NCI-H2107 treated with DMSO at 0.1 percent for 48 hours (cell line): ENCODE measurements around the gene RAB30.
A peak's percentile ranks its signal among the peaks of the same experiment; 100 is the strongest.

Experiments used
- DNase-seq: peaks from one replicate; lab custom pipeline; 2025; ENCODE audit not compliant: unreplicated experiment; lab: John Stamatoyannopoulos, UW

The RAB30 gene

DNA sequence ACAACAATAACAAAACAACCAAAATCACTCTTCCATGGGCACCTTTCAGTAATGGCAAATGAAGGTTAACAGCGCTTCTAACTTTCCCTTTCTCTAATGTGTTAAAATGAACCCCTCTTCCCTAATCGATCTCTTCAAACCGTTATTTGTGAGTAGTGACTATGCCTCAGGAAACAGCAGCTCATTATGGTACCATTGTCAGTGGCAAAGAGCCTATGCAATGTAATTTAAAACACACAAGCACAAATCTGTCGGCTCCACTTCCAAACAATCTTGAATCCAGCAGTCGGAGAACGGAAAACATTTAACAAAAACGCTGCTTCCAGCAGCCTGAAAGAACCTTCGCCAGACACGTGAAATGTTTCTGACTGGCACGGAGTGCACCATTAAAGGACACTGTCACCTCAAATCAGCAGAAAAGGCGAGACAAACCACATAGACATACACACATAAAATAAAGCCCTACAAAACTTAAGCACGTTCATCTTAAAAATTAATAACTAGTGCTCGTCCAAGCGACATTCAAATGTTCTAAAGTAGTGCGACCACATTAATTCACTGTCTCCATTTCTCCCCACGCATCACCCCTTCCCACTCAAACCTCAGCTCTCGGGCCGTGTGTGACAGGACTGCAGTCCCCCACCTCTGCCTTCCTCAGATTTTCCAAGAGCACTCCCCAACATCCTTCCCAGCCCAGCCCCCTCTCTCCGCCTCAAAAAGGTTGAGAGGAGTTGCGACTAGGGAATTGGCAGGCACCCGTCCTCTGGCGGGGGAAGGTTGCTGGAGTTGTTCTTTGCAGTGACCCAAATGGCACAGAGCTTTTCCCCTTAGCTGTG, 748 bp downstream of the RAB30 start:
- peak; percentile 12 for DNase-seq

DNA sequence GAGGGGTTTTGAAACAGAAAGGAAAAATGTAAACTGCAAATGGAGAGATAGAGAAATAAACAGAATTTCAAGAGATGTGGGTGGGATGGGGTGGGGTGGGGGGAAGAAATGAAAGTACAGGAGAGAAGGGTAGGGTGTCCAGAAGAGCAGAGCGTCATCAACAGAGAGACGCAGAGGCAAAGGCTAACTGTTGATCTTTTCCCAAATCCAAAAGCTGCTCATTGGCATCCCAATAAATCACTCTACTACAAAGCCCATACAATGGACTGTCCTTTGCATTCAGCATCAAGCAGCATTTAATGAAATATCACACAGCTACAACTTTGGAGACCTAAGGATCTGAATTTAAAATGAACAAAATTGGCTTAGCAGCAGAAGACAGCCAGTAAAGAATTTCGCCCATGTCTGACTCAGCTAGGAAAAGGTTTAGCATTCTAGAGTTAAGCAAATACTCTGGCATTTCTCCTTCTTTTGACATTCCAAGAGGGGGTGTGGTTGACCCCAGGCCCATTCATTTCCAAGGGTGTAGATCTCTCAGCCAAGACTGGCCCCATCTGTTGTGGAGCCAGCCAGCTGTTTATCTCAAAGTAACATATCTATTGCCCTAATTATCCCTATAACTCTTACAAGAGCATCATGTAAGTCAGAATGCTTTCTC, 1.5 kb downstream of the RAB30 start:
- DNase-seq, result no peak

DNA sequence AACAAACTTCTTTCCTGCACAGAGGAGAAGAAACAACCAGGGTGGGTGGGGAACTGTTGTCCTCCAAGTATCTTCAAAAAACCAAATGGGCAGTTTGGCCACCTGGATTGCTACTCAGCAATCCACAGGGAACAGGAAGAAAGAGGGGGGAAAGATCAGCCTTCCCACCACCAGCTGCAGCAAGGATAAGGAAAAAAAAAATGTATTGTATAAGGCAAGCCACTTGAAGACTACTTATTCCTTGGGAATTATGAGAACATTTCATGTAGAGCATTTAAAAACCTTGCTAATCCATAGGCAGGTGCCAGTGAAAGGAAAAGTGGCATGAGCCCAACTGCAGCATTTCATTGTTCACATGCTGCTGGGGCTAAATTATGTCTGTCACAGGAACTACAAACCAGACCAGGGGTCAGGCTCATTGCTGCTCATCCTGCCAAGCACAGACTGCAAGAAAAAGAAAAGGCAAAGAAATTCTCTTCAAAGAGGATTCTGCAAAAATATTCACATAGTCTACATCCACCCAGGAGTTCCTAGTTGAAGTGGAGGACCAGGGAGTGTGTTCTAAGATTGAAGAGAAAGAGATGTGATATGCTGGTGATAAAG, 2.2 kb downstream of the RAB30 start:
- DNase-seq, result peak; percentile 25

DNA sequence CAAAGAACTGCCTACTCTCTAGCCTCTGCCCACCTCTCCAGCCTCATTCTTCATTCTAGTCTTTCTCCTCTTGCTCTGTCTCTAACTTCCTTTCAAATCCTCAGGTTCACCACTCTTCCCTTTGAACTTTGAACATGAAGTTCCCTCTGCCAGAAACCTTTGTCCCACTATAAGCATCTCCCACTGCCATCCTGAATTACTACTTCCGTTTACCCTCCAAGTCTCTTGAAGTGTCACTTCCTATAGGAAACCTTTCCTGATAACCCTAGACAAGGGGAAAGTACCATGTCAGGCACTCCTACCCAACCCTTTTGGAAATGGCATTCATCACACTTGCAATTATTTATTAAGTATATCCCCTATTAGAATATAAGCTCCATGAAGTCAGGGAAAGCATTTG, 3.1 kb downstream of the RAB30 start:
- DNase-seq, result no peak

- no peak for DNase-seq
These were observed 7.7 kb downstream of the RAB30 start for GRCh38 chr11:83064011-83064410.

GRCh38 chr11:83063073-83063754, 8.5 kb downstream of the RAB30 start:
- DNase-seq, result no peak

- no peak for DNase-seq
These were observed 9.8 kb downstream of the RAB30 start for GRCh38 chr11:83061883-83062282.

DNA sequence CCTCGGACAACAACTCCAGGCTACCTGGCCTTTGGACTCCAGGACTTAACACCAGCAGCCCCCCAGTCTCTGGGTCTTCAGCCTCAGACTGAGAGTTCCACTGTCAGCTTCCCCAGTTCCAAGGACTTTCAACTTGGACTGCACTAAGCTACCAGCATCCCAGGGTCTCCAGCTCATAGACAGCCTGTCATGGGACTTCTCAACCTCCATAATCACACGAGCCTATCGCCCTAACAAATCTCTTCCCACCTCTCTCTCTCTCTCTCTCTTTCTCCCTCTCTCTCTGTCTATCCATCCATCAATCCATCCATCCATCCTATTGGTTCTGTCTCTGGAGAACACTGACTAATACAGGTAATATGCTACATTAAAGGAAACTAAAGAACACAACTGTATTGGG, 10.7 kb downstream of the RAB30 start:
- no peak for DNase-seq

DNA sequence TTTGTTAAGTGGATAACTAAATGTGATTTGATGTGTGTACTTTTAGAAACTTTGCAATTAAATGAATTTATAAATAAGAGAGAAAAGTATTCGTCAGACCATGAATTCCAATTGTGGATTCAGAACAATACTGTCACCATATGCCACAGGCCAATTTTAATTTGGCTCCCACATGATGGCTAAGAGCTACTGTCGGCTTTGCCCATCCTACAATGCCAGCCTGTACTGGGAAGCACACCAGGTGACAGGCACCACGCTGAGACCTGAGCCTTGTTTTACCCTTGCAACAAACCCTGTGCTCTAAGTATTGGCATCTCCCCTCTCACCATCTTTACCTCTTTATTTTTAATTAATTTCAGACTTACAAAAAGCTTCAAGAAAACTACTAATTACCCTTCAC, 14.0 kb downstream of the RAB30 start:
- no peak for DNase-seq

GRCh38 chr11:83056611-83057010, 15.1 kb downstream of the RAB30 start:
- DNase-seq, result no peak

- no peak for DNase-seq
These were observed 15.5 kb downstream of the RAB30 start for GRCh38 chr11:83056204-83056603.

DNA sequence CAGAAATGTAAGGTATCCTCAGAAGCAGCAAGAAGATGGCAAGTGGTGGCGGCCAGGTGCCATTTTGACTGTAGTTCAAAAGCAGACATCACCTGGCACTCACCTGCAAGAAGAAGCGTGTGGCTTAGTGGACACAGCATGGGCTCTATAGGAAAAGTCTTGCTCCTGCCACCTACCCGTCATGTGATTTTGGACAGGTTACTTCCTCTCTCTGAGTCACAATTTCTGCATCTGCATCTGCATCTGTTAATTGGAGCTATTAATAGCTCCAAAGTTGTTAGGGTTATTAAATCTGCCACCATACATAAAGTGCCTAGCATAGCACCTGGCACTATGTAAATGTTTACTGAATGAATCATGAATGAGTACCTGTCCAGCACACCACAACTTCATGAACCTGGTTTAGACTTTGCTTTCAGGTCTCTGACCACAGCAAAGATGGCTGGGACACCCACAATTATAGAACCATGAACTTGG, 16.8 kb downstream of the RAB30 start:
- DNase-seq, result peak; percentile 7

GRCh38 chr11:83054001-83054400, 17.7 kb downstream of the RAB30 start:
- DNase-seq, result no peak

DNA sequence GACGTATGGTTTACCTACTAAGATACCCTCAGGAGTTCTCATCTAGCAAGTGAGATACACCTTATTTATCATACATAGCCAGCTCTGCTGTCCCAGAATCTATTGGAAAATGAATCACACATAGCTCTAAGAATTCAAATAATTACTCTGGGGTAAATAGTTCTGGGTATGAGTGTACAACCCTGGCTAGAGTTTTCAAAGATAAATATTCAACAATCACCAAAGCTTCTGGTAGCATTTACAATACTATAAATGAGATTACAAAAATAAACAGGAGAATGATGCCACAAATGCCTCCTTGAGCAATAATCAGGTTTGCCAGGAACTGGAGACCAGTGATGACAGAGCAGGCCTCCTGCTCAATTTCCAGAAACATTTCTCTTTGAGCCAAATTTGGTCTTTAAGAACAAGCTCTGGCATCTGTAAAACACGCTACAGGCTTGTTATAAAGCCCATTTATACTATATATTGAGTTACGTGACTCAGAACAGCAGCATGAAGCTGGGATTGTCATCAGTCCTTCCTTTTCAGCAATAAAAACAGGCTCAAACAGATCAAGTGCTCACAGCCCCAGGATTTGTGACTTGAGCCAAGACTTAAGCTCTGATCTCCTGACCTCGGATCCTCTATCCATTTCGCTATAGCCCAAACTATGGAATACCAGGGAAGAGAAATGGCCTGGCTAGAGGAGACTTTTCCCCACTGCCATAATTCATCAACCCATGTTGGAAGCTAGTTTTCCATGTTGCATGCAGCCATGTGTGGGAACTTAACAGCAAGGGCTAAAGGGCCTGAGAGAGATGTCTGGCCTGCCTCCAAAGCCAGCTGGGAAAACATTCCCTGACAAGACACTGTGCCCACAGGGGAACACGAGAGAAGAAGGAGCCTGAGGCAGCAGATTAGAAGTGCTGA, 19.7 kb downstream of the RAB30 start:
- no peak for DNase-seq

- peak; percentile 23 for DNase-seq
These were observed 24.0 kb downstream of the RAB30 start for GRCh38 chr11:83047515-83048225.

DNA sequence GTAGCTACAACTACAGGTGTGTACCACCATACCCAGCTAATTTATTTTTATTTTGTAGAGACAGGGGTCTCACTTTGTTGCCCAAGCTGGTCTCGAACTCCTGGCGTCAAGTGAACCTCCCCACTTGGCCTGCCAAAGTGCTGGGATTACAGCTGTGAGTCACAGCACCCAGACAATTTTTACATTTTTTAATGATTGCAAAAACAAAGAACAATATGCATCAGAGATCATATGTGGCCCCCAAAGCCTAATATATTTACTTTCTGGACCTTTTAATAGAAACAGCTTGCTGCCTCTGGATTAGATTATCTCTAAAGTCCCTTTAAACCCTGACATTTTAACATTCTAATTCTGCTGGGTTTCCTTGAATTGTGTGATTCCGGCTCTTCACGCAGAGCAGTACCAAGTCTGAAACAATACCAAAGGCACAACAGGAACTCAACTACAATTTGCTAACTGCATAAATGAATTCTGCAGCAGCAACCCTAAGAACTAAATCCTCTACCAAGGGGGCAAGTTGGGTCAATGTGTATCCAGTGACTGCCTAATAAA, 25.0 kb downstream of the RAB30 start:
- DNase-seq, result no peak

DNA sequence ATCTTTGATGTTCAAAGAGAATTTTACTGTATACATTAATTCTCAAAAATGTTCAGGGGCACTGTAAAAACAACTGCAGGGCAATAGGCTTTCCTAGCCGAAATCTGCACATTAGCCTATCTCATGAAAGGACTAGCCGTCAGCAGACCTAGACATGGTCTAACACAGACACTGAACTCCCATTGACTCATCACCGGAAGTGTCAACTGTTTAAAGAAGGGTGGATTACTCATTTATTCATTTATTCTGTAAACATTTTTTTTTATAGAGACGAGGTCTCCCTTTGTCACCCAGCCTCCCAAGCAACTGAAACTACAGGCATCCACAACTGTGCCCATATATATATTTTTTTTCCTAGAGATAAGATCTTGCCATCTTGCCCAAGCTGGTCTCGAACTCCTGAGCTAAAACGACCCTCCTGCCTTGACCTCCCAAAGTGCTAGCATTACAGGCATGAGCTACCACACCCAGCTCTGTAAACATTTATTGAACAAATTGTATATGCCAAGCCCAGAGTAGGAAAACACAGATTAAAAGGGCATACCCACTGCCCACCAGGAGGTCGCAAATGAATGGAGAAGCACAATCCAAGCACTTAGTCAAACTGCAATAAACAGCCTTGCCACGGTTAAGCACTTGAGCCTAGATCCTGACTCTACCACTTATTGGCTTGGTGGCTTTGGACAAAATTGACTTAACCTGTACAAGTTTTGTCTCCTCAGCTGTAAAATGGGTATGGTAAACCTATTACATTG, 26.6 kb downstream of the RAB30 start:
- DNase-seq, result no peak

GRCh38 chr11:83042964-83043711, 28.6 kb downstream of the RAB30 start:
- DNase-seq, result no peak
